Neuronal stem cell (in vitro differentiated cells): Measurements from ENCODE around the gene GZF1. TPM values are rescaled to one million over a fixed set of nuclear protein-coding genes. Genes with fewer than 3 reads are reported as not detected.

ENCODE experiments used
- DNase-seq: peaks from one replicate; pipeline ENCODE4 v3.0.0-alpha.2; 2013; ENCODE audit warnings: low spot score
- H2AFZ ChIP-seq: one replicate; pipeline ENCODE4 v1.6.1; 2013; ENCODE audit warnings: mild to moderate bottlenecking, low read length, inconsistent platforms
- H2AK5ac ChIP-seq: 2 replicates; pipeline ENCODE4 v1.6.1; 2013; ENCODE audit warnings: low read depth, mild to moderate bottlenecking, inconsistent platforms, low read length, moderate library complexity, mixed read lengths
- H2BK120ac ChIP-seq: 2 replicates; pipeline ENCODE4 v1.6.1; 2013; ENCODE audit warnings: low read depth, mild to moderate bottlenecking, inconsistent platforms, low read length, moderate library complexity, mixed read lengths
- H2BK12ac ChIP-seq: one replicate; pipeline ENCODE4 v1.6.1; 2013; ENCODE audit warnings: low read length, inconsistent platforms
- H2BK15ac ChIP-seq: 2 replicates; pipeline ENCODE4 v1.6.1; 2013; ENCODE audit warnings: mild to moderate bottlenecking, low read length, inconsistent platforms, mixed read lengths
- H2BK5ac ChIP-seq: one replicate; pipeline ENCODE4 v1.6.1; 2013; ENCODE audit warnings: inconsistent platforms, mild to moderate bottlenecking, low read length, moderate library complexity
- H3K14ac ChIP-seq: one replicate; pipeline ENCODE4 v1.6.1; 2013; ENCODE audit warnings: low read length, inconsistent platforms
- H3K18ac ChIP-seq: 2 replicates; pipeline ENCODE4 v1.6.1; 2013; ENCODE audit warnings: low read length, inconsistent platforms
- H3K23ac ChIP-seq: 2 replicates; pipeline ENCODE4 v1.6.1; 2013; ENCODE audit warnings: low read depth, mild to moderate bottlenecking, mixed read lengths, low read length, inconsistent platforms; ENCODE audit not compliant: poor library complexity
- H3K27ac ChIP-seq: replicated peaks from 3 replicates; pipeline ENCODE4 v1.5.1; 2013; ENCODE audit warnings: low read length, inconsistent platforms
- H3K27me3 ChIP-seq, 3 experiments: 2 replicates each; pipeline ENCODE4 v1.6.1; 2013; ENCODE audit warnings: low read length in 3 of 3, mild to moderate bottlenecking in 2 of 3, inconsistent platforms in 1 of 3, low read depth in 1 of 3, mixed read lengths in 1 of 3, moderate library complexity in 1 of 3; ENCODE audit not compliant: control insufficient read depth in 3 of 3, insufficient read depth in 3 of 3
- H3K36me3 ChIP-seq, 2 donors: replicated peaks in 1 of 2; 2 replicates each; pipeline ENCODE4 v1.6.1; 2013; ENCODE audit warnings: low read length in 2 of 2; ENCODE audit not compliant: control insufficient read depth in 2 of 2, insufficient read depth in 2 of 2
- H3K4ac ChIP-seq: 2 replicates; pipeline ENCODE4 v1.6.1; 2013; ENCODE audit warnings: inconsistent platforms, mild to moderate bottlenecking, low read length, moderate library complexity
- H3K4me1 ChIP-seq, 2 donors: 1 replicate in 1 of 2; 2 replicates in 1 of 2; pipeline ENCODE4 v1.6.1; 2013; ENCODE audit warnings: low read length in 2 of 2, low read depth in 1 of 2; ENCODE audit not compliant: control insufficient read depth in 2 of 2, insufficient read depth in 1 of 2
- H3K4me2 ChIP-seq: one replicate; pipeline ENCODE4 v1.6.1; 2013; ENCODE audit warnings: mild to moderate bottlenecking, low read length, inconsistent platforms; ENCODE audit not compliant: insufficient read depth, poor library complexity, severe bottlenecking
- H3K4me3 ChIP-seq, 2 donors: 2 replicates each; pipeline ENCODE4 v1.5.1; 2013; ENCODE audit warnings: low read length in 2 of 2, mild to moderate bottlenecking in 2 of 2, inconsistent platforms in 1 of 2, moderate library complexity in 1 of 2
- H3K79me1 ChIP-seq: one replicate; pipeline ENCODE4 v1.6.1; 2013; ENCODE audit warnings: low read depth, mild to moderate bottlenecking, inconsistent platforms, low read length, moderate library complexity
- H3K9ac ChIP-seq: one replicate; pipeline ENCODE4 v1.6.1; 2013; ENCODE audit warnings: mild to moderate bottlenecking, low read depth, low read length, inconsistent platforms; ENCODE audit not compliant: poor library complexity
- H3K9me3 ChIP-seq, 2 donors: replicated peaks in 1 of 2; 2 replicates each; pipeline versions ENCODE3 to v1.6.1; 2013; ENCODE audit warnings: low read length in 2 of 2, mild to moderate bottlenecking in 2 of 2, inconsistent platforms in 1 of 2, low read depth in 1 of 2, mixed read lengths in 1 of 2, moderate library complexity in 1 of 2; ENCODE audit not compliant: control insufficient read depth in 2 of 2, insufficient read depth in 1 of 2
- H4K8ac ChIP-seq: one replicate; pipeline ENCODE4 v1.6.1; 2013; ENCODE audit warnings: low read depth, mild to moderate bottlenecking, inconsistent platforms, low read length, moderate library complexity
- H4K91ac ChIP-seq: one replicate; pipeline ENCODE4 v1.6.1; 2013; ENCODE audit warnings: low read length, low read depth, mild to moderate bottlenecking, inconsistent platforms; ENCODE audit not compliant: poor library complexity
- WGBS, 2 donors: extraction: QIAGEN DNeasy Blood & Tissue Kit; methylation state at CpG; one replicate each; pipeline ENCODE4 v1.1.7; 2013; ENCODE audit warnings: missing lambda C conversion rate in 2 of 2, mixed read lengths in 1 of 2; ENCODE audit not compliant: insufficient read length in 2 of 2, insufficient replicate concordance in 1 of 2; ENCODE audit errors: extremely low coverage in 2 of 2; 5-methylcytosine and 5-hydroxymethylcytosine counted together
- polyA plus RNA-seq, 2 experiments: library from polyadenylated mRNA; stranded (reverse); fragments of 200-250 nt; gene quantifications; one replicate each; pipeline ENCODE4 v1.2.3, GENCODE V29; 2013

Gene GZF1
- 6.0 TPM for polyA plus RNA-seq (2013, experiment 1 of 2)
- polyA plus RNA-seq (2013, experiment 2 of 2) = 6.0 TPM

- Histone ChIP-seq H2AFZ (peak within 1 kb of the TSS; percentile 89), H4K91ac (no peak within 1 kb of the TSS), H3K18ac (peak within 1 kb of the TSS; percentile 98), H2BK15ac (no peak within 1 kb of the TSS), H3K79me1 (peaks cover 11% of the 10 kb centered on the region), H3K36me3 (peaks cover 14 to 30% of the 10 kb centered on the region in 2 donors), H3K23ac (peak within 1 kb of the TSS; percentile 95), H3K27me3 (no peaks in the 10 kb centered on the region), H2AK5ac (no peak within 1 kb of the TSS), H2BK12ac (no peak within 1 kb of the TSS), H3K4ac (no peak within 1 kb of the TSS), H2BK5ac (peak within 1 kb of the TSS; percentile 35), H3K4me1 (peaks cover 12 to 20% of the 10 kb centered on the region in 2 donors), H3K14ac (peak within 1 kb of the TSS; percentile 63), H3K4me2 (peak within 1 kb of the TSS; percentile 86), H3K4me3 (peak within 1 kb of the TSS; percentile 82 to 96), H3K9me3 (no peaks in the 10 kb centered on the region), H4K8ac (no peak within 1 kb of the TSS), H3K9ac (peak within 1 kb of the TSS; percentile 94), H2BK120ac (peak within 1 kb of the TSS; percentile 8), H3K27ac (peak within 1 kb of the TSS; percentile 84)
- no CpG with 5 or more reads among the region's 114 CpGs for WGBS, 2 donors
- peak; percentile 98 for DNase-seq
These were observed at the start of gene GZF1 for GRCh38 chr20:23361476-23362391. TSS of gene GZF1 (plus strand) at chr20:23362182. CDS start at chr20:23364384, 2,202 bp downstream.

- no peaks in the 10 kb centered on the region for H3K36me3 ChIP-seq
- no peak overlapping the region for H2AK5ac ChIP-seq
- no peak overlapping the region for H2BK15ac ChIP-seq
- H2BK120ac ChIP-seq = no peak overlapping the region
- H3K9ac ChIP-seq = no peak overlapping the region
- H2BK12ac ChIP-seq = no peak overlapping the region
- no peak overlapping the region for H3K23ac ChIP-seq
- H3K18ac ChIP-seq = no peak overlapping the region
- H3K79me1 ChIP-seq = no peaks in the 10 kb centered on the region
- H4K8ac ChIP-seq = no peak overlapping the region
- no peaks in the 10 kb centered on the region for H3K4me1 ChIP-seq
- H3K14ac ChIP-seq = no peak overlapping the region
- no peak for DNase-seq
- no CpG with 5 or more reads among the region's 1 CpG for WGBS, 2 donors
- no peak overlapping the region for H2AFZ ChIP-seq
- H3K4me2 ChIP-seq = no peak overlapping the region
- no peaks in the 10 kb centered on the region for H3K27me3 ChIP-seq
- no peak overlapping the region for H3K27ac ChIP-seq
- no peak overlapping the region for H3K4ac ChIP-seq
- H2BK5ac ChIP-seq = no peak overlapping the region
- H3K4me3 ChIP-seq = no peak overlapping the region
- H3K9me3 ChIP-seq = no peaks in the 10 kb centered on the region
- H4K91ac ChIP-seq = no peak overlapping the region
These were observed 48.7 kb upstream of the GZF1 start for GRCh38 chr20:23313271-23313670.

GRCh38 chr20:23314699-23315098, 47.3 kb upstream of the GZF1 start:
- Histone ChIP-seq H2BK12ac (no peak overlapping the region), H2AFZ (no peak overlapping the region), H3K9me3 (no peaks in the 10 kb centered on the region), H3K4ac (no peak overlapping the region), H3K4me1 (no peaks in the 10 kb centered on the region), H3K79me1 (no peaks in the 10 kb centered on the region), H3K4me2 (no peak overlapping the region), H3K18ac (no peak overlapping the region), H2BK120ac (no peak overlapping the region), H3K9ac (no peak overlapping the region), H3K14ac (no peak overlapping the region), H2BK15ac (no peak overlapping the region), H3K27ac (no peak overlapping the region), H2AK5ac (no peak overlapping the region), H4K8ac (no peak overlapping the region), H3K23ac (no peak overlapping the region), H3K4me3 (no peak overlapping the region), H2BK5ac (no peak overlapping the region), H3K27me3 (no peaks in the 10 kb centered on the region), H4K91ac (no peak overlapping the region), H3K36me3 (no peaks in the 10 kb centered on the region)
- no peak for DNase-seq
- WGBS, 2 donors = no CpG with 5 or more reads among the region's 5 CpGs

GRCh38 chr20:23315099-23315498, 46.9 kb upstream of the GZF1 start:
- H2BK120ac ChIP-seq = no peak overlapping the region
- no peak overlapping the region for H4K91ac ChIP-seq
- no peak overlapping the region for H3K14ac ChIP-seq
- H2BK12ac ChIP-seq = no peak overlapping the region
- no peak overlapping the region for H3K27ac ChIP-seq
- no peaks in the 10 kb centered on the region for H3K79me1 ChIP-seq
- no peak overlapping the region for H2AK5ac ChIP-seq
- no peaks in the 10 kb centered on the region for H3K9me3 ChIP-seq
- no peak overlapping the region for H3K4me2 ChIP-seq
- H2BK5ac ChIP-seq = no peak overlapping the region
- no peak overlapping the region for H3K4me3 ChIP-seq
- no peaks in the 10 kb centered on the region for H3K4me1 ChIP-seq
- no peak overlapping the region for H3K23ac ChIP-seq
- no peak overlapping the region for H2BK15ac ChIP-seq
- DNase-seq = no peak
- H3K36me3 ChIP-seq = no peaks in the 10 kb centered on the region
- H2AFZ ChIP-seq = no peak overlapping the region
- H3K9ac ChIP-seq = no peak overlapping the region
- no peaks in the 10 kb centered on the region for H3K27me3 ChIP-seq
- no peak overlapping the region for H4K8ac ChIP-seq
- no peak overlapping the region for H3K4ac ChIP-seq
- WGBS, 2 donors = no CpG with 5 or more reads among the region's 9 CpGs
- H3K18ac ChIP-seq = no peak overlapping the region
